Measurements from ENCODE around the gene SET. TPM values are rescaled to one million over a fixed set of nuclear protein-coding genes. Genes with fewer than 3 reads are reported as not detected.
"Not testable (repeated sequence)": the region's sequence is repeated elsewhere in the genome, so short reads cannot be mapped to it uniquely, and the experiment has no call there.

SET gene
- polyA plus RNA-seq, 4 donors: 556 to 701 (median 612) TPM

- DNase-seq (ENCODE audit: low read depth in 4 of 4, low spot score in 2 of 4): no peak
These were observed 3.2 kb upstream of the SET start for GRCh38 chr9:128685636-128686489.

- no peak for DNase-seq (ENCODE audit: low read depth in 4 of 4, low spot score in 2 of 4)
These were observed 1.6 kb upstream of the SET start for GRCh38 chr9:128687453-128687852.

GRCh38 chr9:128689293-128689774, 312 bp downstream of the SET start:
- peak in 1 of 4 donors; percentile 21 for DNase-seq (ENCODE audit: low read depth in 4 of 4, low spot score in 2 of 4)

DNA sequence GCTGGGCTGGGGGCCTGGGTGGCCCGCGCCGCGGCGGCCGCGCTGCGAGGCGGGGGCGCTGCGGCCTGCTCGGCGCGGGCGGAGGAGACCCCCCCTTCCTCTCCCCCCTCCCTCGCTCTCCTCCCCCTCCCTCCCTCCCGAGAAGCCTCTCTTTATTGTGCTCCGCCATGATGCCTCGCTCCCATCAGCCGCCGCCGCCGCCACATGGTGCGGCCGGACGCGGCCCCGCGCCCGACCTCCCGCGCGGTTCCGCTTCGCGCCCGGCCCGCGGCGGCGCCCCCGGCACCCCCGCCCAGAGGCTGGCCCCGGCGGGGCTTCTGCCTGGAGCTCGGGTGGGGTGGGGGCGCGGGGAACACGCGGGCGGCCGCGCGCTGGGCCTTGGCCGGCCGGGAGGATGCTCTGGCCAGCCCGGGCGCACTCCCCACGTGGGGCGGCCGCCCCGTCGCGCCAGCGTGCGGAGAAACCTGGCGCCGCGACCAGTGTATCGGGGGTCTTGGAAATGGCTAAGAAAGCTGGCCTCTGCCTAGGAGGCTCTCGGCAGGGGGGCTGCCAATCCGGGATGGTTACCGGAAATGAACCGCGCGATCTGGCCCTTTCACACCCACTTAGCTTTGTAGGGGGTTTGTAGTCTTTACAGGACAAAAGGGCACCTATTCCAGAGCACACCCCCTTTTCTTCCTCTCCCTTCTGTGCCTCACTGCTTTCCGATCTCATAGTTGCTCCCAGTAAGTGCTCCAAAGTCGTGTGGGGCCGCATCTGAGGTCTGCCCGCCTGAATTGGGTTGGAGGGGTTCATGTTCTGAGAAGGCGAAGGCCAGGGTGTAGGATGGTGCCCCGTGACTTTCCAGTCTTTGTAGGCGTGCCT, 1.0 kb downstream of the SET start:
- DNase-seq (ENCODE audit: low read depth in 4 of 4, low spot score in 2 of 4): no peak

- DNase-seq (ENCODE audit: low read depth in 4 of 4, low spot score in 2 of 4): no peak
These were observed 1.6 kb downstream of the SET start for GRCh38 chr9:128690684-128691034.

- not testable (repeated sequence) for DNase-seq (ENCODE audit: low read depth in 4 of 4, low spot score in 2 of 4)
These were observed 4.7 kb downstream of the SET start for GRCh38 chr9:128693738-128694137.

DNA sequence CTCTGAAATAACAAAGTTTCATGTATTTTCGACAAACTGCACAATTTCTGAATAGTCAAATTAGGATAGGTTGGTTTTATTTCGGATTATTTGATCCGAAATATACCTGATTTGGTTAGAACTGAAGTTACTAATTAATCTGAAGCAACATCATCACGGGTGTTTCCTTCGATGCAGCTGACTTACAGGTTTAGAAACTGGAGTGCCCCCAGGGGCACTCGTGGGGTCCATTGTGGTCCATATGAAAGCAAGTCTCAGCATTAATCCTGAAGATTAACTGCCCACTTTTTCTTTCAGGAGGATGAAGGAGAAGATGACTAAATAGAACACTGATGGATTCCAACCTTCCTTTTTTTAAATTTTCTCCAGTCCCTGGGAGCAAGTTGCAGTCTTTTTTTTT, 5.3 kb downstream of the SET start:
- no peak for DNase-seq (ENCODE audit: low read depth in 4 of 4, low spot score in 2 of 4)

DNA sequence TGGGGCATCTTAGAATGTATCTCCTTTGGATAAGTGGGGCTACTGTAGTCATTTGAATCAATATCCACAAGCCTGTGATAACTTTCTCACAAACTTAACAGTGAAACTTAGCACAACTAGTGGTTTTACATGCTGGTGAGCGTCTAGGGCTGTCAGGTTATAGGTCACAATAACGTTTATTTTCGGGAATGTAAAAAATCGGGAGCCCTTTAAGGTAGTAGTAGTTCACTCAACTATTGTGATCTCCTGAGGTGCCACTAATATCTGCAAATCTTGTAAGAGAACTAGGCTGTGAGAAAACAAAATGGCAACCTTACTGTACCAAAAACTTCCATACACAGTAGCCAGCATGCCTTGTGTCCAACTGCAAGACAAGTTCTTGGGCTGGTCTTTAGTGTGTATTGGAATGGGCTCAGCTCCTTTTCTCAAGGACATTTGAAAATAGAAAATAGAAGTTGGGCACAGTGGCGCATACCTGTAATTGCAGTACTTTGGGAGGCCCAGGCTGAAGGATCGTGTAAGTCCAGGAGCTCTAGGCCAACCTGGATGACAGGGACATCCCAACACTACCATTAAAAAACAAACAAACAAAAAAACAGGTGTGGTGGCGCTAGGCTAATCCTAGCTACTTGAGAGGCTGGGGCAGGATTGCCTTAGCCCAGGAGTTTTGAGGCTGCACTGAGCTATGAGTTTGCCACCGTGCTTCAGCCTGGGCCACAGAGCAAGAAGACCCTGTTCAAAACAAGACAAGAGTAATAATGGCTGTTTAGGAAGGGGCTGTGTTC, 8.1 kb downstream of the SET start:
- DNase-seq (ENCODE audit: low read depth in 4 of 4, low spot score in 2 of 4): no peak

DNA sequence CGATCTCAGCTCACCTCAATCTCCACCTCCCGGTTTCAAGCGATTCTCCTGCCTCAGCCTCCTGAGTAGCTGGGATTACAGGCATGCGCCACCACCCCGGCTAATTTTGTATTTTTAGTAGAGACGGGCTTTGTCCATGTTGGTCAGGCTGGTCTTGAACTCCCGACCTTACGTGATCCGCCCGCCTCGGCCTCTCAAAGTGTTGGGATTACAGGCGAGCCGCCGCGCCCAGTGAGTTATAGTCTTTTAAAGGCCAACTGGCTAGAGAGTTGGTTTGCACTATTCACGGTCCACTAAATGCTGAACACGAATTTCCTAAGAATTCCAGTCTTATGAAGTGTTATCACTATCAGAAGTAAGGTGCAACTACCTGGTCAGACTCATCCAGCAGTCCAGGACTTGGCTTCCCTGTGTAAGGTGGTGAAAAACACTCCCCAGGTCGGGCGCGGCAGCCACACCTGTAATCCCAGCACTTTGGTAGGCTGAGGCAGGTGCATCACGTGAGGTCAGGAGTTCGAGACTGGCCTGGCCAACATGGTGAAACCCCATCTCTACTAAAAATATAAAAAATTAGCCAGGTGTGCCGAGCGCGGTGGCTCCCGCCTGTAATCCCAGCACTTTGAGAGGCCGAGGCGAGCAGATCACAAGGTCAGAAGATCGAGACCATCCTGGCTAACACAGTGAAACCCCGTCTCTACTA, 10.2 kb downstream of the SET start:
- not testable (repeated sequence) for DNase-seq (ENCODE audit: low read depth in 4 of 4, low spot score in 2 of 4)

GRCh38 chr9:128701227-128701854, 12.3 kb downstream of the SET start:
- no peak for DNase-seq (ENCODE audit: low read depth in 4 of 4, low spot score in 2 of 4)

- peak in 2 of 4 donors; percentile 85 to 88 for DNase-seq (ENCODE audit: low read depth in 4 of 4, low spot score in 2 of 4)
These were observed 13.5 kb downstream of the SET start, which contains the start of gene PKN3 for GRCh38 chr9:128702445-128702948. PKN3 (plus strand) TSS chr9:128702503; CDS start chr9:128702916, 413 bp downstream.

- DNase-seq (ENCODE audit: low read depth in 4 of 4, low spot score in 2 of 4): no peak
These were observed 14.1 kb downstream of the SET start for GRCh38 chr9:128702949-128703615.

DNA sequence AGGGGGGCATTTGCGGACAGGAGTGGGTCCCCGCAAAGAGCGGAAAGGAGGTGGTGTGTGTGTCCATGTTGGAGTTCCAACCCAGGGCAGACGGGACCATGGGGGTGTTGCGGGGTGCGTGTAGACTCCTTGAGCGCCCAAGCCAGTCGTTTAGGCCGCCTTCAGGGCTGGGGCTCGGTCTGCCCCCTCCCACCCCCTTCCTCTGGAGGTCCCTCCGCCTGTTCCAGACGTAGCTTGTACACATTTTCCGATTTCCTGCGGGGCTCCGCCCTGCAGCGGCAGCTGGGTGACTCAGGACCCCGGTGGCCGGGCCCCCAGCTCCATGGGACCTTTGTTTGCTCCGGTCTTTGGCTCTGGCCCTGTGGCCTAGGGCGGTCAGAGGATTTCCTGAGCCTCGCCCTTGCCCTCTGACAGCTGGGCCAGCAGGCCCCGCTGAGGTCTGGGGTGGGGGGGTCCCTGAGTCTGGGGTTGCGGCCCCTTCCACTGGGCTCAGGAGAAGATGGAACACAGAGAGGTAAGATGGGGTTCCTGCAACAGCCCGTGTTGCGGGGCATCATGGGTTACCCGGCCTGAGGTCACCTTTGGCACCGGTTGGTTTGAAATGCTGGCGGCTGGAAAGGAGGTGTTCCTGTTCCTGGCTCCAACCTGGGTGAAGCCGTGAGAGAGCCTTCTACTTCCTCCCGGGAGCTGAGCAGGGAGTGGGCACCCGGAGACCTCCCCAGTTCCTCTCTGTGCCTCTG, 14.8 kb downstream of the SET start:
- no peak for DNase-seq (ENCODE audit: low read depth in 4 of 4, low spot score in 2 of 4)

- no peak for DNase-seq (ENCODE audit: low read depth in 4 of 4, low spot score in 2 of 4)
These were observed 15.3 kb downstream of the SET start for GRCh38 chr9:128704356-128704670.

DNA sequence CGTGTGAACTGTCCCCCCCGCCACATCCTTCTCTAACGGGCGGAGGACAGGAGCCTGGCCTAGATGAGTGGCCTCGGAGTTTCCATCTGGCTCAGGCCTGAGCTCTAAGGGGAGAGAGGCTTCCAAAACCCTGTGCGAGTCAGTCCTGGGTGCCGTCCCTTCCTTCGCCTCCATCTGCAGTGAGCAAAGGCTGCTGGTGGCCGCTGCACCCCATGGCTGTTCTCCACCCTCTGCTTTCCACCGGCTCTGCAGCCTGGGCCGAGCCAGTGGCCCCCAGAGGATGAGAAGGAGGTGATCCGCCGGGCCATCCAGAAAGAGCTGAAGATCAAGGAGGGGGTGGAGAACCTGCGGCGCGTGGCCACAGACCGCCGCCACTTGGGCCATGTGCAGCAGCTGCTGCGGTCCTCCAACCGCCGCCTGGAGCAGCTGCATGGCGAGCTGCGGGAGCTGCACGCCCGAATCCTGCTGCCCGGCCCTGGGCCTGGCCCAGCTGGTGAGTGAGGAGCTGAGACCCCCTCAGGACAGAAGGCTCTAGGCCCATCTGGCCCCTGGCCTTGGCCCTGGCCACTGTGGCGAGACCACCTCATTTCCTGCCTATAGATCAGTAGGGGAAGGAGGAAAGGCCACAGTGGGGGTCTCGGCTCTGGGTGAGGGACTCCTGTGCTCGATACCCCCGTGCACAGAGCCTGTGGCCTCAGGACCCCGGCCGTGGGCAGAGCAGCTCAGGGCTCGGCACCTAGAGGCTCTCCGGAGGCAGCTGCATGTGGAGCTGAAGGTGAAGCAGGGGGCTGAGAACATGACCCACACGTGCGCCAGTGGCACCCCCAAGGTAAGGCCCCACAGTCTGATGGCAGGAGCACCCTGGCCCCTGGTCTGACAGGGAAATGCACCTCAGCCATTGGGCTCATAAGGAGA, 16.3 kb downstream of the SET start:
- DNase-seq (ENCODE audit: low read depth in 4 of 4, low spot score in 2 of 4): no peak

GRCh38 chr9:128706045-128706444, 17.0 kb downstream of the SET start:
- DNase-seq (ENCODE audit: low read depth in 4 of 4, low spot score in 2 of 4): no peak

- DNase-seq (ENCODE audit: low read depth in 4 of 4, low spot score in 2 of 4): no peak
These were observed 17.8 kb downstream of the SET start for GRCh38 chr9:128706671-128707381.
